MCF 10A (cell line): ENCODE results near the gene GSTO1. TPM values are rescaled to one million over a fixed set of nuclear protein-coding genes. Genes with fewer than 3 reads are reported as not detected.
A peak's percentile ranks its signal among the peaks of the same experiment; 100 is the strongest.

Experiments used
- BruUV-seq: library from RNA; stranded (reverse); fragments of 400-500 nt; replicated peaks from 2 replicates; lab custom pipeline; 2021; lab: Mats Ljungman, UMichigan
- CTCF ChIA-PET: fragments of 300-600 bp; sonication (Branson Sonifier 250); formaldehyde crosslinking; extraction: SDS; loops from one replicate; lab custom pipeline; 2021; ENCODE audit warnings: antibody characterized with exemption, inconsistent platforms; lab: Yijun Ruan, JAX
- POLR2A ChIA-PET: fragments of 300-600, 350-650 bp; sonication (Branson Sonifier 250); formaldehyde crosslinking; extraction: SDS; loops from one replicate; lab custom pipeline; 2020; ENCODE audit warnings: antibody characterized with exemption, inconsistent platforms; lab: Yijun Ruan, JAX
- DNase-seq: peaks from one replicate; pipeline ENCODE4 v3.0.0-alpha.2; 2018; ENCODE audit not compliant: unreplicated experiment
- H3K27ac Mint-ChIP-seq: one replicate; pipeline ENCODE4 v1.8.0; 2022; ENCODE audit warnings: mild to moderate bottlenecking, low read depth, mixed read lengths; ENCODE audit not compliant: unreplicated experiment
- H3K27me3 Mint-ChIP-seq: one replicate; pipeline ENCODE4 v1.8.0; 2022; ENCODE audit warnings: mixed read lengths; ENCODE audit not compliant: insufficient read depth, unreplicated experiment
- H3K36me3 Mint-ChIP-seq: one replicate; pipeline ENCODE4 v1.8.0; 2022; ENCODE audit warnings: mild to moderate bottlenecking, moderate library complexity, mixed read lengths; ENCODE audit not compliant: insufficient read depth, unreplicated experiment
- H3K4me1 Mint-ChIP-seq: one replicate; pipeline ENCODE4 v1.8.0; 2022; ENCODE audit warnings: mixed read lengths; ENCODE audit not compliant: insufficient read depth, unreplicated experiment
- H3K4me3 Mint-ChIP-seq: one replicate; pipeline ENCODE4 v1.8.0; 2022; ENCODE audit warnings: mild to moderate bottlenecking, moderate library complexity, mixed read lengths; ENCODE audit not compliant: unreplicated experiment
- H3K9me3 Mint-ChIP-seq: one replicate; pipeline ENCODE4 v1.8.0; 2022; ENCODE audit warnings: mixed read lengths; ENCODE audit not compliant: unreplicated experiment
- intact Hi-C: fragments of 100-400 bp; cut with micrococcal nuclease; formaldehyde crosslinking; loops from 2 replicates; pipeline ENCODE4 v1.14.1; 2022
- total RNA-seq: library from RNA; stranded (reverse); gene quantifications from 2 replicates; pipeline ENCODE4 v1.2.3, GENCODE V29; 2022
- TF ChIP-seq, protein P1 (sequence below): fragments of 200-600 bp; IDR thresholded peaks from one replicate; pipeline ENCODE4 v1.8.0; 2022; ENCODE audit warnings: antibody characterized with exemption, mild to moderate bottlenecking; ENCODE audit not compliant: unreplicated experiment

GSTO1 gene
- total RNA-seq, 1 experiment from 2014 or later: 61.8 TPM

DNA sequence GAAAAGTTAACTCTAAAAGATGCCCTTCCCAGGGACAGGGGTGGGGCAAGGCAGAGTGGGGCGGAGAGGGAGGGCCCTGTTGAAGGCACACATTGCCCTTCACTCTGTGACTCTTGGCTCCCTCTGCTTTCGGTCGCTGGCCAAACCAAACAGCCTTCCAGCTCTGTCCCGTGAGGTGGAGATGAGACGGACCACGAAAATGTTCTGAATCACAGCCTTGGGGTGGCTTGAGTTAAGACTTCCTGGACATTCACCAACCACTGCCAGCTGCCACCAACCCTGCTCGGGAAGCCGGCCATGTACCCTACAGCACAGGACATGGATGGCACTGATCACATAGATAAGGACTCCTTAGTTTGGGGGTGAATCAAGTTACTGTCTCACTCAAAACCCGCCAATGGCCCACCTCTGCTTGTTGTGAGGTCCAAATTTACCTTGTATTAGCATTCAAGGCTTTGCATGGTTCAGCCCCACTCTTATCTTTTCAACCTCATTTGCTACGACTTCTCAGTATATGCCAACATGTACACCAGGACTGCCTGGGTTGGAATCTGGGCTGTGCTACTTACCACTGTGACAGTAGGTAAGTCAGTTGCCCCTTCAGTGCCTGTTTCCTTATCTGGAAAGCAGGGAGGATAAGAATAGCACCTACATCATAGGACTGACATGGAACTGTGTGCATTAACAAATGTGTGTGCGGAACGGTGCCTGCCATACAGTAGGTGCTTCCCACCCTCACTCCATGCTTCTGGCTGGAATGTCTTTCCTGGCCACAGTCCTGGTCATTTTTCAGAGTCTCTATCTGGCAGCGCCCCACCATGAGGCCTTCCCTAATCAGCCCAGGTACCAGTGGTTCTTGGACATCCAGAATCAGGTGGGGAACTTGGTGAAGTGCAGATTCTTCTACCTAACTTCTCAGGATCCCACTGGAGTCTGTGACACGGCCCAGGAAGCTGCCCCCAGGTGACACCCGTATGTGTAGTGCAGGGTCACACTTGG lies 55.6 kb downstream of the GSTO1 start:
- DNase-seq: peak; percentile 90
- peaks cover 30% of the 10 kb centered on the region for H3K4me1 Mint-ChIP-seq
- peaks cover 65% of the 10 kb centered on the region for H3K36me3 Mint-ChIP-seq
- intact Hi-C loops: no loop called here
- ChIA-PET CTCF (interaction anchor here (0.7 to 13.8 kb wide), 10 partner anchors 9 to 42 kb away, joined by 3 to 143 read pairs (median 8); partner anchors contain the start of gene CFAP58), POLR2A (interaction anchor here (0.6 to 8.8 kb wide), 12 partner anchors 9 to 39 kb away, joined by 3 to 95 read pairs (median 4); partner anchors contain the start of gene ITPRIP)
- TF ChIP-seq, protein P1, sequence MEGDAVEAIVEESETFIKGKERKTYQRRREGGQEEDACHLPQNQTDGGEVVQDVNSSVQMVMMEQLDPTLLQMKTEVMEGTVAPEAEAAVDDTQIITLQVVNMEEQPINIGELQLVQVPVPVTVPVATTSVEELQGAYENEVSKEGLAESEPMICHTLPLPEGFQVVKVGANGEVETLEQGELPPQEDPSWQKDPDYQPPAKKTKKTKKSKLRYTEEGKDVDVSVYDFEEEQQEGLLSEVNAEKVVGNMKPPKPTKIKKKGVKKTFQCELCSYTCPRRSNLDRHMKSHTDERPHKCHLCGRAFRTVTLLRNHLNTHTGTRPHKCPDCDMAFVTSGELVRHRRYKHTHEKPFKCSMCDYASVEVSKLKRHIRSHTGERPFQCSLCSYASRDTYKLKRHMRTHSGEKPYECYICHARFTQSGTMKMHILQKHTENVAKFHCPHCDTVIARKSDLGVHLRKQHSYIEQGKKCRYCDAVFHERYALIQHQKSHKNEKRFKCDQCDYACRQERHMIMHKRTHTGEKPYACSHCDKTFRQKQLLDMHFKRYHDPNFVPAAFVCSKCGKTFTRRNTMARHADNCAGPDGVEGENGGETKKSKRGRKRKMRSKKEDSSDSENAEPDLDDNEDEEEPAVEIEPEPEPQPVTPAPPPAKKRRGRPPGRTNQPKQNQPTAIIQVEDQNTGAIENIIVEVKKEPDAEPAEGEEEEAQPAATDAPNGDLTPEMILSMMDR: no peak
- H3K4me3 Mint-ChIP-seq: no peak overlapping the region
- TSS peak; percentile 31 for BruUV-seq
- peak overlapping the region; percentile 87 for H3K27ac Mint-ChIP-seq
- H3K9me3 Mint-ChIP-seq: no peaks in the 10 kb centered on the region
- H3K27me3 Mint-ChIP-seq: no peaks in the 10 kb centered on the region

DNA sequence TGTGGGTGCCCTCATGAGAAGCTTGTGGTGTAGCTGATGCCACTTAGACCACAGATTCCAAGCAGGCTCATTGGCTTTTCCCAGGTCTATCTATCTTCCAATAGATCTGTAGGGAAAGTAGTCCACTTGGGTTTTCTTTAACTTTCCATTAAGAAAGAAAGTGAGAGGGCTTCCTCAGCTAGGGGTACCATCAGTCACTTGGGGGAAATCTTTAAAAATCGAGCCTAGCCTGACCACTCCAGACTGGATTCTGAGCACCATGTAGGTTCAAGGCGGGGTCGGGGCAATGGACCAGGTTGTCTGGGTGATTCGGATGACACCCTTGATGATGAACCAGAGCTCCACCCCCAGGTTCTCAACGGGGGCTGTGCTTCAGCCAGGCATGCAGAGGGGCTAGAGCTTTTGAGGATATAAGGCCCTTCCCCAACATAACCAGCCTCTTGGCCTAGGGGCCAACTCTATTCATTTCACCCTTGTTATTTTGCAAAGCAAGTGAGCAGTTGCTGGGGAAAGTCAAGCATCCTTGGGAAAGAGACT lies 56.6 kb downstream of the GSTO1 start:
- no peaks in the 10 kb centered on the region for H3K27me3 Mint-ChIP-seq
- no peak for DNase-seq
- POLR2A ChIA-PET: interaction anchor here (0.6 to 8.8 kb wide), 6 partner anchors 8 to 27 kb away, joined by 3 to 95 read pairs (median 10); partner anchors contain the start of gene ITPRIP
- BruUV-seq: no TSS peak
- no peak overlapping the region for H3K27ac Mint-ChIP-seq
- peaks cover 22% of the 10 kb centered on the region for H3K4me1 Mint-ChIP-seq
- no peak overlapping the region for H3K4me3 Mint-ChIP-seq
- TF ChIP-seq, protein P1: no peak
- peaks cover 67% of the 10 kb centered on the region for H3K36me3 Mint-ChIP-seq
- intact Hi-C loops: no loop called here
- no peaks in the 10 kb centered on the region for H3K9me3 Mint-ChIP-seq
- CTCF ChIA-PET: interaction anchor here (1.2 to 13.8 kb wide), 6 partner anchors 11 to 40 kb away, joined by 4 to 143 read pairs (median 6); no protein-coding TSS in a partner anchor

DNA sequence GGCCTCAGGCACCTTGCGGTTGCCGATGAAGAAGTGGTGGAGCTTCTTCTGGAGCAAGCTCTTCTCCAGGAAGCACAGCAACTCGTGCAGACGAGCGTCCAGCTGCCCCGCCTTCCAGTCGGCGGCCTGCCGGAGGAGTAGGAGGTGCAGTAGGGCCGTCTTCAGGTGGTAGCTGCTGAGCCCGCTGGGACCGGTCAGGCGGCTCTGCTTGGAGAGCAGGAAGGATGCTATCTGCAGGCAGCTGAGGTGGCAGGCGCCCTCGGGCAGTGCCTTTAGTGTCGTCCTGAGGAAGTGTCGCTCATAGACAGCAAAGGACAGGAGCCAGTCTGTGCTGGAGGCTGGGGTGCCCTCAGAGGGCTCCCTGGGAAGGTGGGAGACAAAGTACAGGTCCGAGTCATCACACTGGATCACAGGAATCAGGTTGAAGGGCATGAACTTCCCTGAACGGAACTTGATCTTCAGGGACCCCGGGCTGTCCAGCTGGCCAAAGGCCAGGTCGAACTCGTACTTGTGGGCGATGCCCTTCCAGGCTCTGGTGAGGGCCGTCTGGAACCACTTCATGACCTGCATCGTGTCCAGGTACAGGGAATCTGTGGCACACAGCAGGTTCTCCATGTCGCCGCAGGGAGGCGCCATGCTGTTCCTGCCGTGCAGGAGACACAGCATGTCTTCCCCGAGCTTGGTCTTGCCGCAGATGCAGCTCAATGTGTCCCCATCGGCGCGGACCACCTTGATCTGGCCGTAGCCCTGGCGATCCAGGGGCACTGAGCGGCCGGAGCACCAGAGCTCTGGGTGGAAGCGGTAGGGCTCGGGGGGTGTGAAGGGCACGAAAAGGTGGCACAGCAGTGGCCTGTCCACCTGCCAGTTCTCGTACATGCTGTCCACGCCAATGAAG lies 60.1 kb downstream of the GSTO1 start:
- BruUV-seq: no TSS peak
- ChIA-PET CTCF (interaction anchor here (0.7 to 13.8 kb wide), 9 partner anchors 8 to 40 kb away, joined by 3 to 143 read pairs (median 5); partner anchors contain the start of gene CFAP58), POLR2A (interaction anchor here (1.0 to 1.2 kb wide), 2 partner anchors 23 to 25 kb away, joined by 3 read pairs; partner anchors contain the start of gene ITPRIP)
- Mint-ChIP-seq H3K27me3 (no peaks in the 10 kb centered on the region), H3K4me3 (no peak overlapping the region), H3K9me3 (no peaks in the 10 kb centered on the region), H3K4me1 (peaks cover 39% of the 10 kb centered on the region), H3K36me3 (peaks cover 46% of the 10 kb centered on the region), H3K27ac (no peak overlapping the region)
- no peak for DNase-seq
- TF ChIP-seq, protein P1: no peak
- intact Hi-C loops: no loop called here
